Caco-2 (cell line): ENCODE measurements around the gene IPO4. TPM values are rescaled to one million over a fixed set of nuclear protein-coding genes. Genes with fewer than 3 reads are reported as not detected.

ENCODE experiments used
- BruUV-seq: library from RNA; stranded (reverse); fragments of 400-500 nt; replicated peaks from 2 replicates; lab custom pipeline; 2021; lab: Mats Ljungman, UMichigan
- CTCF ChIA-PET: fragments of 300-600 bp; sonication (Branson Sonifier 250); formaldehyde crosslinking; loops from one replicate; lab custom pipeline; 2022; ENCODE audit warnings: antibody characterized with exemption; lab: Charles Lee
- POLR2A ChIA-PET: fragments of 300-600 bp; sonication (Branson Sonifier 250); formaldehyde crosslinking; loops from one replicate; lab custom pipeline; 2022; ENCODE audit warnings: antibody characterized with exemption; lab: Charles Lee
- DNase-seq, 2 experiments: peaks; one replicate each; pipeline versions ENCODE4 v3.0.0 to v3.0.0-alpha.2; 2020 to 2022
- H3K27me3 ChIP-seq: replicated peaks from 2 replicates; pipeline ENCODE4 v1.6.0; 2011; ENCODE audit warnings: low read length; ENCODE audit not compliant: control insufficient read depth, insufficient read depth
- H3K36me3 ChIP-seq: 2 replicates; pipeline ENCODE4 v1.5.1; 2011; ENCODE audit warnings: low read length; ENCODE audit not compliant: control insufficient read depth, insufficient read depth
- H3K4me1 ChIP-seq: fragments of 250-450 bp; sonication (Bioruptor Pico); 2 replicates; pipeline ENCODE4 v1.5.1; 2020; ENCODE audit warnings: mild to moderate bottlenecking
- H3K4me3 ChIP-seq: 2 replicates; pipeline ENCODE4 v1.5.1; 2011; ENCODE audit warnings: low read depth, mild to moderate bottlenecking, control low read depth, low read length
- H3K9me3 ChIP-seq: fragments of 250-450 bp; sonication (Bioruptor Pico); 2 replicates; pipeline ENCODE4 v1.5.1; 2020; ENCODE audit warnings: mild to moderate bottlenecking, moderate library complexity
- H3K27ac Mint-ChIP-seq: one replicate; pipeline ENCODE4 v1.8.0; 2022; ENCODE audit warnings: mixed read lengths; ENCODE audit not compliant: unreplicated experiment
- H3K27me3 Mint-ChIP-seq: one replicate; pipeline ENCODE4 v1.8.0; 2022; ENCODE audit warnings: mixed read lengths; ENCODE audit not compliant: insufficient read depth, unreplicated experiment
- H3K36me3 Mint-ChIP-seq: one replicate; pipeline ENCODE4 v1.8.0; 2022; ENCODE audit warnings: mild to moderate bottlenecking, mixed read lengths; ENCODE audit not compliant: insufficient read depth, unreplicated experiment
- H3K4me1 Mint-ChIP-seq: one replicate; pipeline ENCODE4 v1.8.0; 2022; ENCODE audit warnings: low read depth, mixed read lengths; ENCODE audit not compliant: unreplicated experiment
- H3K4me3 Mint-ChIP-seq: one replicate; pipeline ENCODE4 v1.8.0; 2022; ENCODE audit warnings: mild to moderate bottlenecking, moderate library complexity, mixed read lengths; ENCODE audit not compliant: unreplicated experiment
- H3K9me3 Mint-ChIP-seq: one replicate; pipeline ENCODE4 v1.8.0; 2022; ENCODE audit warnings: mixed read lengths; ENCODE audit not compliant: unreplicated experiment
- CTCF ChIP-seq, 2 experiments: fragments of 200-600 bp in 1 of 2; IDR thresholded peaks; 1 replicate in 1 of 2; 2 replicates in 1 of 2; pipeline versions ENCODE4 v1.5.1 to v1.8.0; 2011 to 2022; ENCODE audit warnings: antibody characterized with exemption in 1 of 2, control low read depth in 1 of 2, inconsistent platforms in 1 of 2, low read depth in 1 of 2, low read length in 1 of 2, mild to moderate bottlenecking in 1 of 2, moderate library complexity in 1 of 2; ENCODE audit not compliant: insufficient read depth in 1 of 2, severe bottlenecking in 1 of 2, unreplicated experiment in 1 of 2
- intact Hi-C: fragments of 100-400 bp; cut with micrococcal nuclease; formaldehyde crosslinking; loops from one replicate; pipeline ENCODE4 v1.10.0; 2022; ENCODE audit not compliant: unreplicated experiment
- total RNA-seq: library from RNA; stranded (reverse); gene quantifications from 2 replicates; pipeline ENCODE4 v1.2.3, GENCODE V29; 2022

IPO4 gene
- total RNA-seq, 1 experiment from 2014 or later, result 85.4 TPM

GRCh38 chr14:24192933-24193332, 4.3 kb upstream of the IPO4 start:
- no TSS peak for BruUV-seq
- no peaks in the 10 kb centered on the region for H3K27me3 Mint-ChIP-seq

GRCh38 chr14:24190416-24190815, 1.8 kb upstream of the IPO4 start:
- peaks cover 65% of the 10 kb centered on the region for H3K36me3 Mint-ChIP-seq
- no peaks in the 10 kb centered on the region for H3K9me3 Mint-ChIP-seq
- ChIA-PET CTCF (no interaction called here), POLR2A (no interaction called here)
- H3K9me3 ChIP-seq, result no peaks in the 10 kb centered on the region
- H3K4me1 ChIP-seq, result 0 out of 2 replicates have a peak, but pooled peaks cover 5% of the 10 kb centered on the region
- H3K4me3 Mint-ChIP-seq, result no peak overlapping the region
- H3K4me1 Mint-ChIP-seq, result peaks cover 14% of the 10 kb centered on the region
- H3K4me3 ChIP-seq, result no peak overlapping the region
- peaks cover 3% of the 10 kb centered on the region for H3K36me3 ChIP-seq
- DNase-seq, result no peak
- no peak for TF ChIP-seq CTCF (IDR thresholded peaks at IDR 0.05; ENCODE audit: insufficient read depth in 1 of 2, low read depth in 1 of 2, low read length in 1 of 2, severe bottlenecking in 1 of 2, unreplicated experiment in 1 of 2)
- H3K27me3 ChIP-seq, result no peaks in the 10 kb centered on the region
- no peaks in the 10 kb centered on the region for H3K27me3 Mint-ChIP-seq
- intact Hi-C loops, result no loop called here
- no peak overlapping the region for H3K27ac Mint-ChIP-seq
- BruUV-seq, result no TSS peak

More at GRCh38 chr14:24192933-24193332, 4.3 kb upstream of the IPO4 start:
- Histone ChIP-seq H3K4me1 (0 out of 2 replicates have a peak, but pooled peaks cover 9% of the 10 kb centered on the region), H3K4me3 (no peak overlapping the region), H3K36me3 (no peaks in the 10 kb centered on the region), H3K9me3 (no peaks in the 10 kb centered on the region), H3K27me3 (no peaks in the 10 kb centered on the region)
- no peak for DNase-seq
- Mint-ChIP-seq H3K9me3 (no peaks in the 10 kb centered on the region), H3K4me1 (peaks cover 7% of the 10 kb centered on the region), H3K4me3 (no peak overlapping the region), H3K27ac (no peak overlapping the region), H3K36me3 (peaks cover 51% of the 10 kb centered on the region)
- no peak for TF ChIP-seq CTCF (IDR thresholded peaks at IDR 0.05; ENCODE audit: insufficient read depth in 1 of 2, low read depth in 1 of 2, low read length in 1 of 2, severe bottlenecking in 1 of 2, unreplicated experiment in 1 of 2)
- intact Hi-C loops, result no loop called here
- ChIA-PET POLR2A (no interaction called here), CTCF (no interaction called here)

- Mint-ChIP-seq H3K36me3 (peaks cover 66% of the 10 kb centered on the region), H3K9me3 (no peaks in the 10 kb centered on the region), H3K4me1 (peaks cover 14% of the 10 kb centered on the region), H3K4me3 (peak overlapping the region; percentile 92), H3K27ac (peak overlapping the region; percentile 94), H3K27me3 (no peaks in the 10 kb centered on the region)
- no TSS peak for BruUV-seq
- ChIA-PET POLR2A (interaction anchor here (1.0 to 1.6 kb wide), 5 partner anchors 43 to 96 kb away, joined by 4 to 6 read pairs (median 5); partner anchors contain the start of genes DCAF11, EMC9, NRL and PCK2), CTCF (interaction anchor here (0.5 kb wide), 1 partner anchor 85 kb away, joined by 9 read pairs; no protein-coding TSS in a partner anchor)
- TF ChIP-seq CTCF (IDR thresholded peaks at IDR 0.05; ENCODE audit: insufficient read depth in 1 of 2, low read depth in 1 of 2, low read length in 1 of 2, severe bottlenecking in 1 of 2, unreplicated experiment in 1 of 2), result no peak
- H3K9me3 ChIP-seq, result no peaks in the 10 kb centered on the region
- DNase-seq, result no peak
- H3K36me3 ChIP-seq, result peaks cover 3% of the 10 kb centered on the region
- H3K27me3 ChIP-seq, result no peaks in the 10 kb centered on the region
- 0 out of 2 replicates have a peak, but pooled peaks cover 2% of the 10 kb centered on the region for H3K4me1 ChIP-seq
- intact Hi-C loops, result loop anchor here (2.0 kb wide), 1 partner anchor 75 kb away; the partner anchor contains the start of genes DCAF11 and NRL
- H3K4me3 ChIP-seq, result no peak overlapping the region
These were observed 844 bp upstream of the IPO4 start for GRCh38 chr14:24189460-24189859.
